ENCODE results near the gene REM2.

GRCh38 chr14:22896356-22896755, 13.3 kb downstream of the REM2 start:
- TF ChIP-seq FOXP2 (optimal IDR thresholded peaks at IDR 0.05; ENCODE audit: control extremely low read depth, extremely low read length, insufficient read depth) = no peak
- no peak for TF ChIP-seq POLR2AphosphoS5 (IDR thresholded peaks at IDR 0.05; ENCODE audit: borderline replicate concordance, low read depth, low read length)

Data from SK-N-MC (cell line).